GM19452 (cell line): Measurements from ENCODE around the gene TTC33.
"Not testable (repeated sequence)": the region's sequence is repeated elsewhere in the genome, so short reads cannot be mapped to it uniquely, and the experiment has no call there.

Experiments
- ATAC-seq: cut with Tn5 transposase; IDR thresholded peaks from one replicate; pipeline ENCODE4 v1.9.1; 2021; ENCODE audit not compliant: unreplicated experiment

TTC33 gene

DNA sequence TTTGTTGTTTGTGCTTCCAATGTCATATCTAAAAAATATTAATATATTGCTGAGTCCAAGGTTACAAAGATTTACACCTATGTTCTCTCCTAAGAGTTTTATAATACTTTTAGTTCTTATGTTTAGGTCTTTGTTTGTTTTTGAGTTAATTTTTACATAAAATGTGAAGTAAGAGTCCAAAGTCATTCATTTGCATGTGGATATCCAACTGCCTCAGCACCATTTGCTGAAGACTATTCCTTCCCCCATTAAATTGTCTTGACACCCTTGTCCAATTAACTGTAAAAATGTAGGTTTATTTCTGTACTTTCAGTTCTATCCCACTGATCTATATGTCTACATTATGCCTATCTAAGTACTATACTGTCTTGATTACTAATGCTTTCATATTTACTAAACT, 35.7 kb downstream of the TTC33 start:
- ATAC-seq: no peak

DNA sequence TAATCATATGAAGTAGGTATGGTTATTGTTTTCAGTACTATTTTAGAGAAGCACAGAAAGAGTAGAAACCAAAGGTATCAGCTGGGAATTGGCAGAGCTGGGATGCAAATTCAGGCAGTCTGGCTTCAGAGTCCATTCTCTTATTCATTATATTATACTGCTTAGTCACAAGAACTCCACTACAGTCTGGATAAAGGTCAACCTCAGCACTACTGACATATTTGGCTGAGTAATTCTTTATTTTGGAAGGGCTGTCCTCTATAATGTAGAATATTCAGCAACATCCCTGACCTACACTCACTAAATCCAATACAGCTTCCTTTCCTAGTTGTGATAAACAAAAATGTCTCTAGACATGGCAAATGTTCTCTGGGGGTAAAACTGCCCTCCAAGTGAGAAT, 38.5 kb downstream of the TTC33 start:
- ATAC-seq: no peak

DNA sequence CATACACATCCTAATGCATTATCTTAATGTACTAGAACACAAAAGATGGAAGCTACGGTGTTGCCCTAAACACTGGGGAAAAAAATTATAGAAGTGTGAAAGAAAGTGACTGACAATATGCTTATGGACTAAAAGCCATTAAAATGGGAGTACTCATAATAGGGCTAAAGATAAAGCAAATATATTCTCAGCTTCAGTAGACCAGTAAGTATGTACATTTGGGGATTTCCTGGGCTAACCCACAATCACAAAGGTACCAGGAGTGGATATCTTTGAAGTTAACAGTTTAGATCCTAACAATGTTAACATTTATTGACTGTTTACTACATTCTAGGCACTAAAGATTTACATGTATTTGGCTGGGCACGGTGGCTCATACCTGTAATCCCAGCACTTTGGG, 39.2 kb downstream of the TTC33 start:
- no peak for ATAC-seq

DNA sequence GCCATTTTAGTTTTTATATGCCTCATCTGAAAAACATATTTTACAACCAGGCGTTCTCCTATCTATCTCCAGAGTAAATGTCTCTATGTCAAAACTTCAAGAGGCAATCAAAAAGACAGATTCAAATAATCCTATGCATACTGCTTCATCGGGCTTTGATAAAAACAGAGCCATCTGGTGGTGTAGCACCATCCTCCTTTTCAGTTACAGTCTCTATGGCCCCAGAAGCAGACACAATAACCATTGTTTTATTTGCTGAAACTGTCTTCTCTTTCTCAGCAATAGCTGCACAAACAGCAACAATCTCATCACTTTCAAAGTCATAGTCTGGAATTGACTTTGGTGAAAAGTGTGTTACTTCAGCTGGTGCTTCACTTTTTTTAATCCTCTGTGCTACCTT, 39.8 kb downstream of the TTC33 start:
- no peak for ATAC-seq

DNA sequence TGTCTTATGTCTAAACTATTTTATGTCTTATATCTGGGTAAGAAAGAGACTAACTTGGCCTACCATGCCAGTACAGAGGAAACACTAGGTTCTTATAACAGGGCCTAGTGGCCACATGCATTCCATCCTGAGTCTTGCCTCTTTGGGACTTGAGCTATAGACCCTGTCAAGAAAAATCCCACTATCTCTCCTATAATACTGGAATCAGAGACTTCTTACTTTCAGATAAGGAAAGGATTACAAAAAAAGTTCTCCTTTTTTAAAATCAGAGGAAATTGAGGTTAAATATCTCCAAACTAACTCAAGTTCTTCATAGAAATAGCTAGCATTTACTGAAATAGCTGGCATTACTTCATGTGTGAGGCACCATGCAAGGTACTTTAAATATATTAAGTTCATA, 41.8 kb downstream of the TTC33 start:
- no peak for ATAC-seq

DNA sequence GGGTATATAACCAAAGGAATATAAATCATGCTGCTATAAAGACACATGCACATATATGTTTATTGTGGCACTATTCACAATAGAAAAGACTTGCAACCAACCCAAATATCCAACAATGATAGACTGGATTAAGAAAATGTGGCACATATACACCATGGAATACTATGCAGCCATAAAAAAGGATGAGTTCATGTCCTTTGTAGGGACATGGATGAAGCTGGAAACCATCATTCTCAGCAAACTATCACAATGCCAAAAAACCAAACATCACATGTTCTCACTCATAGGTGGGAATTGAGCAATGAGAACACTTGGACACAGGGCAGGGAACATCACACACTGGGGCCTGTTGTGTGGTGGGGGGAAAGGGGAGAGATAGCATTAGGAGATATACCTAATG, 45.2 kb downstream of the TTC33 start:
- ATAC-seq: not testable (repeated sequence)

DNA sequence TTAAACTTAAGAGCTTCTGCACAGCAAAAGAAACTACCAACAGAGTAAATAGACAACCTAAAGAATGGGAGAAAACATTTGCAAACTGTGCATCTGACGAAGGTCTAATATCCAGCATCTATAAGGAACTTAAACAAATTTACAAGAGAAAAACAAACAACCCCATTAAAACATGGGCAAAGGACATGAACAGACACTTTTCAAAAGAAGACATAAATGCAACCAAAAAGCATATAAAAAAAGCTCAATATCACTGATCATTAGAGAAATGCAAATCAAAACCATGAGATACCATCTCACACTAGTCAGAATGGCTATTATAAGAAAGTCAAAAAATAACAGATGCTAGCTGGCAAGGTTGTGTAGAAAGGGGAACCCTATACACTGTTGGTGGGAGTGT, 50.3 kb downstream of the TTC33 start:
- ATAC-seq: not testable (repeated sequence)

DNA sequence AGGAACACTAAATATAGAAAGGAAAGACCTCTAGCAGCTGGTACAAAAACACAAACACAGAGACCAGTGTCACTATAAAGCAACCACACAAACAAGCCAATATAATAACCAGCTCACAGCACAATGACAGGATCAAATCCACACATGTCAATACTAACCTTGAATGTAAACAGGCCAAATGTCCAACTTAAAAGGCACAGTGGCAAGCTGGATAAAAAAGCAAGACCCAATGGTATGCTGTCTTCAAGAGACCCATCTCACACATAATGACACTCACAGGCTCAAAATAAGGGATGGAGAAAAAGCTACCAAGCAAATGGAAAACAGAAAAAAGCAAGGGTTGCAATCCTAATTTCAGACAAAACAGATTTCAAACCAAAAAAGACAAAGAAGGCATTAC, 53.7 kb downstream of the TTC33 start:
- not testable (repeated sequence) for ATAC-seq

DNA sequence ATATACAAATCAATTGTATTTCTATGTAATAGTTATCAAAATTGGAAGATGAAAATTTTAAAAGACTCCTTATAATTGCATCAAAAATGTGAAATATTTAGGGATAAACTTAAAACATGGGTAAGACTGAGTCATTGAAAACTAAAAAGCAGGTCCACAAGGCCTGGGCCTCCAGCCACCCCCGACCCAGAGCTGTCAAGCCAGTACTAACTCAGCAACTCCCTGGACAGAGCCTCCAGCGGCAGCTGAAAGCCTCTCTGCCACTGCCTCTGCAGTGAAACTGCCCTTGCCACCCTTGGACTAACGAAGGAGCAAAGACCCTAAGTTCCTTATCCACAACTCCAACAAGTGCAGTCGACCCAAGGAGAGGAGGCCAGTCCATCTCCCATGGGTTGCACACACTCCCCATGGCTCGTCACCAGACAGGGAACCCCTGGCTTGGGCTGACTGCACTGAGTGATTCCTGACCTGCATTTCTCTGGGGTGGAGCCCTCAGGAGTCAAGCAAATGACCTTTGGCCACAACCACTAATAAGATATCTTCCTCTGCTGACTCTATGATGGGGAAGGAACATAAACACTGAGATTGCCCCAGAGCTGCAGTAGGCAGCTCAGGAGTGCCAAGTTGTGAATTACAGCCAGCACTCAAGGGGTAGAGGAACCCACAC, 55.5 kb downstream of the TTC33 start:
- no peak for ATAC-seq

DNA sequence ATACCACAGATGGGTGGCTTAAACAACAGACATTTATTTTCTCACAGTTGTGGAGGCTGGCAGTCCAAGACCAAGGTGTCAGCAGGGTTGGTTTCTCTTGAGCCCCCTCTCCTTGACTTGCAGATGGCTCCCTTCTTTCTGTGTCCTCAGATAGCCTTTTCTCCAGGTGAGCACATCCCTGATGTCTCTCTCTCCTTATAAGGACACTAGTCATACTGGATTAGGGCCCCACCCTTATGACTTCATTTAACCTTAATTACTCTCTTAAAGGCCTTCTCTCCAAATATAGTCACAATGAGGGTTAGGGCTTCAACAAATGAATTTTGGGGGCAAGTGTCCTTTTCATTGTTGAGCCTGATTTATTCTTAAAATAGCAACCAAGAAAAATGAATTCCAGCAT, 61.3 kb downstream of the TTC33 start:
- ATAC-seq: no peak

DNA sequence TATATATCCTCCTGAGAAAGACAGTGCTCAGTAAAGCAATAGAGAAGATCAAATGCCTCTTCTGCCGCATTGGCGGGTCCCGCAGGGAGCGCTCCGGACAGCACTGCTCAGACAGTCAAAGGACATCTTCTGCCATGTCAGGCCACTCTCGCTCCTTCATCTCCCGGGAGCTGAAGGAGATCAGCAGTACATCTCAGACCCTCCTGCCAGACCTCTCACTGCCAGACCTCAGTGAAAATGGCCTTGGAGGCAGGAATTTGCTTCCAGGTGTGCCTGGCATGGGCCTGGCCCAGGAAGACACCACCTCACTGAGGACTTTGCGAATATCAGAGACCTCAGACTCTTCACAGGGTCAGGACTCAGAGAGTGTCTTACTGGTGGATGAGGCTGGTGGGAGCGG, 63.9 kb downstream of the TTC33 start:
- ATAC-seq: no peak

DNA sequence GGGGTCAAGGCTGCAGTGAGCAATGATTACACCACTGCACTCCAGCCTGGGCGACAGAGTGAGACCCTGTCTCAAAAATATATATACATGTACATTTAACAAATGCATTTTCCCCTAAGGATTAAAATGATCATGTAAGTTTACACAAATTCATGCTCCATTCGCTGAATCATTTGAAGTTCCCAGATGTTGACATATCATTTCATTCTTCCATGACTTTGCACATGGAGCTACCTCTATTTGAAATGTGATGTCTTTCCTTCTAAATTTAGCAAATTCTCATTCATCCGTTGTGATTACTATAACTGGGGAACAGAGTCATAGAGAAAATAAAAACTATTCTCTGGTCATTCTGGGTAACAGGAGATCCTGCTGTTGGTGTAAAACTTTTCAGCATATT, 65.5 kb downstream of the TTC33 start:
- no peak for ATAC-seq

DNA sequence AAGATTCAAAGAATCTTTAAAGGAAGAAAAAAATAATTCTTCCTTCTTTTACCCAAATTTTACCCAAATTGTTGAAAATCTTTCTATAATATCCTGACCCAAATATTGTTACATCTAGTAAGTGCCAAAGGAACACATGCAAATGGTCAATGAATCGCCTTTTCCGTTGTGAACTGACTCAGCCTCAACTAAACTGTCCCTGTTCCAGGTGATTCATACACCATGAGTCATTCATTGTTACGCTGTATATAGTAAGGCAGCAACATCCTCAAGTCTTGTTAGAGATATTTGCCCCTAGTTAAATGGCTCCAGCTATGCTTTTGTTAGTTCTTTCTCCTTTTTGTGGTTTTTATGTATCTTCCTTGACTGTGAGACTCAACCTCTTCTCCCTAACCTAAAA, 66.3 kb downstream of the TTC33 start:
- ATAC-seq: peak; percentile 60

DNA sequence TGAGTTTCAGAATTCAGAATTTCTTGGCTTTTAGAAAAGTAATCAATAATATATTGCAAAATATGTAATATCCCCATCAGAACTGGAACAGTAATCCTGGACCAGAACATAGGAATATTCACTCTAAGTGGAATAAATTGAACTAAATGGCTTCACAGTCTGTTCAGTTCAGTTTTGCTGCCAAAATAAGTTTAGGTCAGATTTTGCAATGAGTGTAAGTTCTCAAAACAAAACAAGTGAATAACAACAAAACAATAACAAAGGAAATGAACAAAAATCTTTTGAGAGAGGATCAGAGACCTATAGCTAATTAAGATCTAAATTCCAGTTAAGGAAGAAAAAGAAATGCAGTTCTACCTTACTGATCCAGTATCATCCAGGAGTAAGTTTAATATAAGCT, 66.8 kb downstream of the TTC33 start:
- no peak for ATAC-seq

DNA sequence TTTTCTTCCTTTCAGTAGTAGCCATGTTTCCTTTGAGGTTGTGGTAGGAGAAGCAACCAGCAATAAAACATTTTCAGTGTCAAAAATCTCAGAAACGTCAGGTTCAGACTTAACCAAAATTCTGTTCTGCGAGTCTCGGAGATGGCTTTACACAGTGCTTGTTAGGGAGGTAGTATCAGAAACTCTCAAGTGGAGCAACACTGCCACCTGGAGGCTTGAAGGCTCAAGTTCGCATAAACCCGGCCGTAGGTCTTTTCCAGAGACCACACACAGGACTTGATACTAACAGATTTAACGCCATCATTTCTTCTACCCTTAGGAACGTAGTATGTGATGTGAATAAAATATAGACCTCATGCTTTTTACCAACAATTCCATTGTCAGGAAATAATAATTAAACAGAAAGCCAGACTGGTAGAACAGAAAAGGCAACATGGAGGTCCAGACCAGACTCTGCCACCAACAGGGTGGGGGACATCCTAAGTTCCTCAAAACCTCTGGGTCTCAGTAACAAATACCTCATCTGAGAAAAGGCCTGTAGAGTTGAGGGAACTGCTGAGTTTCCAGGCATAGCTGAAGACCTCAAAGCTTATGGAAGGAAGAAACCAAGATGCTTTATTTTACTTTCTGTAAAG, 67.5 kb downstream of the TTC33 start:
- peak; percentile 84 for ATAC-seq

DNA sequence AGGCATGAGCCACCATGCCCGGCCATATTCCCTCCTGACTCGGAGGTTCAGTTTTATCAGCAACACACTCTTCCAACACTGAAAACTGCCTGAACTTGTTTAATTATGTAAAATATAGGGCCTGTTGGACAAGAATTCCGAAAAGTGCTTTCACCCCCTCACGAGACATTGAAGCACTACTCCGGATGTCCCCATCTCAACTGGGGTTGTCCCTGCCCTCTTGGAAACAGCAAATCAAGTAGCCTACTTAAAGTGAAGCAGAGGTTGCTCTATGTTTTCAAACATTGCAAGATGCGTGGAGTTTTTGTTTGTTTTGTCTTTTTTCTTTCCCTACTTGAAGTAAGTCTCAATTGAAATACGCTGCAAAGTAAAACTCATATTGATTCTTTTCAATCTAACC, 68.4 kb downstream of the TTC33 start:
- ATAC-seq: no peak

DNA sequence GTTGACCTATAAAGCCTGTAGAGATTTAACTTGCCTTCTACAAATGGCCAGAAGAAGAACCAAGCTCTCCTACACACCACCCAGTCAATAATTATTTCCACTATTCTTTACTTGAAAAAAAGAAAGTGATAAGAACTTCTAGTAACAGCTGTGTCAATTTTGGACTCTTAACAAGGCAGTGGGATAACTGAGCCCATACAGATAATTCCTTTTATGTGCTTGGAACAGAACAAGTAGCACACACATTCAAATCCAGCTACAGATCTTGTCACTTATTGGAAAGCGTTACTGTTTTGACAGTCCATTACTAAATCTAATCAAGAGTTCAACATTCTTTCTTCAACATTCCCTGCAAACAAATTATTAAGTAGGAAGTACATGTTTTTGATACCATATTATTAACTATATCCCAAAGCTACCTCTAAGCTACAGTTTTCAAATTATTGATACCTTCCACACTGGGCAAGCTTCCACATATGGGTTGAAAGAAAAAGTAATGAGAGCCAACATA, 69.7 kb downstream of the TTC33 start:
- no peak for ATAC-seq

DNA sequence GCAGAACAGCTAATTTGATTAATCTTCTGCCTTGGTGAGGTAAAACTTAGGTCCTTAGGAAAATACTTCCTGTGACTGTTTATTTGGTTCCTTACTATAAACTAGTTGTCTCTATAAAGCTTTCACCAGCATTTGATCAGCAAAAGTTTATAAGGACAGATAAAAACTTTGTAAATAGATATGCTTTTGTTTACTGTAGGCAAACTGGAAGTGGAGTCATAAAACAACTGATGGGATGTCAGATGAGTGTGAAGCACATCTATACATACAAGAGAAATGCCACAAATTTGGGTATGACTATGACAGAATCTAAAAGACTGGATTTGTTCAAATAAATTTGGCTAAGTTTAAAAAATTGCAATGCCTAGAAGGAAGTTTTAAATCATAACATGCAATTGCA, 70.6 kb downstream of the TTC33 start:
- ATAC-seq: no peak

DNA sequence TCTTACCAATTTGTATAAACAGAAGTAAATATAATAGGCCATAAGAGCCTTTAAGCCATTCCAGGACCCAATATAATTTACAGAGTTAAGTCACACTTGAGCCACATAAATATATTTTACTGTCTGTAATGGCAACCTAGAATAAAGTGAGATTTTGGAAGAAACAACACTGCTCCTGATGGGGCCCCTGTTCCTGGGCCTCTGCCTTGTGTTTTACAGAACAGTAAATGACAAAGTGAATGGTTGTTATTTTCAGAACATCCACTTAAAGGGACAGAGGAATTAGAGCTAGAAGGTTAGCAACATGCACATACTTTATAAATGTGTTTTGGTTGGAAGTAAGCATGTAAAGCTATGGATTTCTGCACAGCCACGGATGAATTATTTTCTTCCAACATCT, 72.5 kb downstream of the TTC33 start:
- ATAC-seq: no peak

DNA sequence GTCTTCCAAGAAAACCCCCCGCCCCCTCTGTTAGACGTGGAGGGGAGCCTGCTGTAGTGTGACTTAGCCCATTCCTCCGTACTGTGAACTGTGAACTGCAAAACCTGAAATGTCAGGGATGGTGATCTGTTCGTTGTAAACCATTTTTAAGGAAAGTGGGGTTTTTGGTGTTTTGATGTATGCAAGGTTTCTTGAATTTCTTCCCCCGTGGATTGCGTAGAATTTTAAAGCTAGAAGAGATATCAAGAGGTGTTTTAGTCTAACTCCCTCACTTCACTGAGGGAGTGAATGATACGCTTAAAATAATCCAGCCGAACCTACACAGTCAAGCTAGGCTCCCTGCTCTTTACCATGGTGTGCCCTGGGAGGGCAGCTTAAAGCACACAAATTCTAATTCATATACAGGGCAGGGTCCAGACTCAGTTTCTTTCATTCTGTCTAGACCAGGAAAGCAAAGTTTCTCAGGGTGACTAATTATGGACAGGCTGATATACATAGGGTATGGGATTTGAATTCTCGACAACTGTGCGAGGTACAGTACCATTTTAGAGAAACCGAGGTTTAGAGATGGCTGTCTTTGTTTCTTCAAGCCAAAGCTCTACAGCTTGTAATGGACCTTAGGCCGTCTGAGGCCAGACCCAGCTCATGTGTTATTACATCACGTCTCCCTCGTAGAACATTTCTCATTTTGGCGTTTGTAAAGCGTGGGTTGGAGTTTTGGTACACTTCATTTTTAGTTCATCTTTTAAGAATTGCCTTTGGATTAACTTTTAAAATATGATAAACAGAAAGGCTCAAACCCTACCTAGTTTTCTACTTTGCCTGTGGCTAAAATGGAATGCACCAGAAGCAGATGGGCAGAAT, 73.4 kb downstream of the TTC33 start:
- ATAC-seq: no peak

DNA sequence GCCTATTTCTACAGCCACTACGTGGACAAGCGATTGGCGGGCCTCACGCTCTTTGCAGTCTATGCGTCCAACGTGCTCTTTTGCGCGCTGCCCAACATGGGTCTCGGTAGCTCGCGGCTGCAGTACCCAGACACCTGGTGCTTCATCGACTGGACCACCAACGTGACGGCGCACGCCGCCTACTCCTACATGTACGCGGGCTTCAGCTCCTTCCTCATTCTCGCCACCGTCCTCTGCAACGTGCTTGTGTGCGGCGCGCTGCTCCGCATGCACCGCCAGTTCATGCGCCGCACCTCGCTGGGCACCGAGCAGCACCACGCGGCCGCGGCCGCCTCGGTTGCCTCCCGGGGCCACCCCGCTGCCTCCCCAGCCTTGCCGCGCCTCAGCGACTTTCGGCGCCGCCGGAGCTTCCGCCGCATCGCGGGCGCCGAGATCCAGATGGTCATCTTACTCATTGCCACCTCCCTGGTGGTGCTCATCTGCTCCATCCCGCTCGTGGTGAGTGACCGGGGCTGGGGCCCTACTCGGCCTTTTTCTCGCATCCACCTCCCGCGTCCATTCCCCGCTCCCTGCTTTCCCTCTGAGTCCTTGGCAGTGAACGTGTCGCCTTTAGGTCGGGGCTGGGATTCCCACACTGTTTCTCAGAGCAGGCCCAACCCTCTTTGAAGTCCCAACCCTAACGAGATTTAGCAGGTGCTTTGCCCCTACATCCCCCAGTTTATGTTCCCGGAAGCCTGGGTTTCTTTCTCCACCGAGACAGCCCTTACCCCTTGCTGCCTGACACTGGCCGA, 74.2 kb downstream of the TTC33 start:
- ATAC-seq: peak; percentile 30
